ENCODE measurements around the gene BLNK.

DNA sequence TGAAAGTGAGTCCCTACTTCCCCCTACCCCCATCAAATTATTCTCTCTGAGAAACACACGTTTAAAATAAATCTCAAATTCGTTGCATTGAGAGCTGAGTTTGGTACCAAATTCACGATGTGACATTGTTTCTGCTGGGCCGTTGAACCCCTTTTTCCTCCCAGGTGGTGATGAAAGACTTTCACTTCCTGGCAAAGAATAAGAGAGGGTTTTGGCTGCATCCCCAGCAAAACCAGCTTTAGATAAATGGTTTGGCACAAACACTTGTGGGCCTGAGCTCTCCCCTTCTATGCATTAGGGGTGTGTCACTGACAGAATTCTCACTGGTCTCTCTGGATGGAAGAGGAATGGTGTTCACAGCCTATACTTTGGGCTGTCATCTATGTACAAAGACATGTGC lies 24.1 kb upstream of the BLNK start:
- TF ChIP-seq YY1 (IDR thresholded peaks at IDR 0.05; ENCODE audit: insufficient read depth, insufficient read length), result no peak
- TF ChIP-seq SUZ12 (IDR thresholded peaks at IDR 0.05; ENCODE audit: extremely low read depth, insufficient read depth, insufficient read length), result no peak

Data from NT2/D1 (cell line).